Activated naive CD4-positive, alpha-beta T cell treated with anti-CD3 and anti-CD28 coated beads for 36 hours (primary cell): ENCODE measurements around the gene C14orf119. TPM values are rescaled to one million over a fixed set of nuclear protein-coding genes. Genes with fewer than 3 reads are reported as not detected.

Experiments
- CTCF ChIA-PET: fragments of 350-600 bp; sonication (Branson Sonifier 250); formaldehyde crosslinking; loops from one replicate; lab custom pipeline; 2021; ENCODE audit warnings: antibody characterized with exemption; lab: Charles Lee
- DNase-seq: peaks from one replicate; pipeline ENCODE4 v3.0.0-alpha.2; 2020
- H3K27ac Mint-ChIP-seq: one replicate; pipeline ENCODE4 v1.8.0; 2021; ENCODE audit warnings: mild to moderate bottlenecking, mixed read lengths
- H3K27me3 Mint-ChIP-seq: one replicate; pipeline ENCODE4 v1.8.0; 2021; ENCODE audit warnings: low read depth, mixed read lengths
- H3K36me3 Mint-ChIP-seq: one replicate; pipeline ENCODE4 v1.8.0; 2021; ENCODE audit warnings: low read depth, mixed read lengths
- H3K4me1 Mint-ChIP-seq: one replicate; pipeline ENCODE4 v1.8.0; 2021; ENCODE audit warnings: low read depth, mixed read lengths
- H3K4me3 Mint-ChIP-seq: one replicate; pipeline ENCODE4 v1.8.0; 2021; ENCODE audit warnings: mild to moderate bottlenecking, moderate library complexity, mixed read lengths
- H3K9me3 Mint-ChIP-seq: one replicate; pipeline ENCODE4 v1.8.0; 2021; ENCODE audit warnings: mixed read lengths
- intact Hi-C: fragments of 100-400 bp; cut with micrococcal nuclease; formaldehyde crosslinking; loops from one replicate; pipeline ENCODE4 v1.15.1; 2023
- total RNA-seq, 2 experiments: library from RNA; stranded (reverse); gene quantifications; one replicate each; pipeline ENCODE4 v1.2.3, GENCODE V29; 2021

Gene C14orf119
- total RNA-seq, 2 experiments from 2014 or later, result 39.8 to 44.2 TPM

DNA sequence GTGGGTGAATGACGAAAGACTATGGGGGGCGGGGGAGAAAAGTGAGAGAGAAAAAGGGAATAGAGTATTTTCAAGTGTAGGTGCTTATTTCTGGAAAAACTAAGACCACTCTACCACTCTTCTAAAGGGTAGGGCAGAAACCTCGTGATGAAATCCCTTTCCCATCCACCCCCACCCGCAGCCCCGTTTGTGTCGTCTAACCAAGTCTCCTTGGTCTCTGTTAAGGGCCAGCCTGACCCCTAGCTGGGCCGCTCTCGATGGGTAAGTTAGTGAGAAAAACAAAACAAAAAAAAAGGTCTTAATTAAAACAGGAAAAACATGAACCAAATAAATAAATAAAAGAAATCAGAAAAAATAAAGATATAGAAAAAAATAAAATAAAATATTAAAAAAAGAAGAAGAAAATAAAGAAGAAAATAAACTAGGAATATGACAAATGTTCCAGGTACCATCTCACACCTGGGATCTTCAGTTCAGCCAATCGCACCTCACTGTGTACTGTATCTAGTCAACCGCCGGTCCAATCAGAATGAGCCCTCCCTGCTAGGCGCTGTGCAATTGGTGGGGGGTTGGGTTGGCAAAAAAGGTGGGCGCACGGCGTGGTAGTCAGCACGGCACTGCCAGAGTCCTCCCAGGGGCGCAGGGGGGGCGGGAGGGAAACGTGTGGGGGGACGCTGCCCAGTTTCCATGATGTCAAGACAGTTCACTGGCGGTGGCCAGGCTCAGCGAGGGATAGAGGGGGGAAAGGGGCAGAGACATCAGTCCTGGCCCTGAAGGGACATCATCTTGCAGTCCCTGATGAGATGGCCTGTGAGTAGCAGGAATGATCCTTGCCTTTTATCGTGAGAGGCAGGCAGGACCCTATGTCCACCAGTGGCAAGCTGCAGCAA, 28.2 kb upstream of the C14orf119 start:
- intact Hi-C loops, result no loop called here
- H3K27me3 Mint-ChIP-seq, result no peaks in the 10 kb centered on the region
- no peak for DNase-seq
- CTCF ChIA-PET, result interaction anchor here (0.6 to 21.5 kb wide), 8 partner anchors 10 to 95 kb away, joined by 3 to 713 read pairs (median 28); partner anchors contain the start of genes AJUBA and CEBPE
- H3K36me3 Mint-ChIP-seq, result peaks cover 40% of the 10 kb centered on the region
- H3K27ac Mint-ChIP-seq, result no peak overlapping the region
- no peak overlapping the region for H3K4me3 Mint-ChIP-seq
- peaks cover 34% of the 10 kb centered on the region for H3K4me1 Mint-ChIP-seq
- H3K9me3 Mint-ChIP-seq, result no peaks in the 10 kb centered on the region

DNA sequence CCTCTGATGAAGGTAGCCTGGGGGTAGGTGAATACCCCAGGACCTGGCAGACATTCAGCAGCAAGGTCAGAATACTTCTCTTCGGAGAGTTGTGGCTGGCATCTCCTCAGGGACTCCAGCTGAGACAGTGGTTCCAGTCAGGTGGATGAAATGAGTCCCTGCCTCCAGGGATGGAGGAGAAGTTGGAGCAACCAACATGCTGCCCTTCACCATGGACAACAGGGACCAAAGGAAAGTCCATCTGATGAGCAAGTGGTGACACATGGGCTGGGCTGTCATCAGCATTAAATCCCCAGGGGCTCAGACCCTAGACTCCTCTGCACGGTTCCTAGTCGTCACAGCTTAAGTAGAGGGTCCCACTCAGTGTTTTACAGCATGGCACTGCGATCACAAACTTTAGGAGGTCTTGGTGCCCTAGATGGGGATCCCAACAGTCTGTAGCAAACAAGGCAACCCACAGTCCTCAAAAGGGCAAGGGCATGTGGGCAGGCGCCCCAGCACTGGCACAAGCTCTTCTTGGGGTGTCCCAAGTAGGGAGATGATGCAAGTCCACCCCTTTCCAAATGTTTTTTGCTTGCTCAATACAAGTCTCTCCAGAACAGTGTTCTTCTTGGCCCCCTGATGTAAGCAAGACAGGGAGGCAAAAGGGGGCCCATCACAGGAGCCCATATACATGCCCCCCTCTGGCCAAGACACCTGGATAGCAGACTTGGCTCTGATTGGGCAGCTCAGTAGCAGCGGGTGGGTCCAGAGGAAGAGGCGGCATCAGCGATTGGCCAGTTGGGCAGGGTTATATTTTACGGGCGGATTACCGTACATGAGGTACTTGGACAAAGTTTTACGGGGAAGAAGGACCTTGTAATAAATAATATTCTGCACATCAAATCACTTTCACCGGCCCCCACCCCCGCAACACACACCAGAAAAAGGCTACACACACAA, 27.2 kb upstream of the C14orf119 start:
- H3K36me3 Mint-ChIP-seq, result peaks cover 41% of the 10 kb centered on the region
- H3K27me3 Mint-ChIP-seq, result no peaks in the 10 kb centered on the region
- no peak overlapping the region for H3K27ac Mint-ChIP-seq
- CTCF ChIA-PET, result interaction anchor here (0.7 to 2.9 kb wide), 65 partner anchors 8 to 471 kb away, joined by 3 to 47 read pairs (median 5); partner anchors contain the start of genes ACIN1, AJUBA, C14orf119 and CDH24
- no peak overlapping the region for H3K4me3 Mint-ChIP-seq
- no peaks in the 10 kb centered on the region for H3K9me3 Mint-ChIP-seq
- intact Hi-C loops, result no loop called here
- DNase-seq, result no peak
- peaks cover 41% of the 10 kb centered on the region for H3K4me1 Mint-ChIP-seq

DNA sequence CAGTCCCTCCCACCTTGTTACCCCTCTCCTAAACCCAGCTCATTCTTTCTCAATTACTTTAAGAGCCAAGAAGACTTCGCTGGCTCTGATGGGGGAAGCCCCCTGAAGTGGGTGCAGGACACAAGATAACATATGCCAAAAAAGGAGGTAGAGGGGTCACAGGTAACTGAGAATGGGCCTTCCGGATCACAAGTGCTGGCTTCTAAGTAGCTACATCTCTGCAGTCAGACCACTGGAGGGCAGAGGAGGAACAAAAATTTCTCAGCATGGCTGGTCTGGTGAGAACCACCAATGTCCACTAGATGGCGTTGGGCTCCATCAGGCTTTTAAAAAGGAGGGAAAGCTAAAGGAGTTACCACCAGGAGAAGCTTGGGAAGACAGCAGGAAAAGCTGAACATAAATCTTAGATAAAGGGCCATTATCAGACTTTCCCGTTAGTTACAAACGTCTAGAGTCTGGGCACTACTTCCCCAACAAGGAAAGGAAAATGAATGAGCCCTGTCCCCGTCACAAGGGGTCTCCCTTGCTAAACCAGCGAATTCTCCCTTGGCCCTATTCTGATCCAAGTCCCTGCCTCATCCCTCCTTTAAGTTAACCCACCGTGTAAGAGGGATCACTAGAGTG, 26.4 kb upstream of the C14orf119 start:
- H3K4me1 Mint-ChIP-seq, result peaks cover 41% of the 10 kb centered on the region

DNA sequence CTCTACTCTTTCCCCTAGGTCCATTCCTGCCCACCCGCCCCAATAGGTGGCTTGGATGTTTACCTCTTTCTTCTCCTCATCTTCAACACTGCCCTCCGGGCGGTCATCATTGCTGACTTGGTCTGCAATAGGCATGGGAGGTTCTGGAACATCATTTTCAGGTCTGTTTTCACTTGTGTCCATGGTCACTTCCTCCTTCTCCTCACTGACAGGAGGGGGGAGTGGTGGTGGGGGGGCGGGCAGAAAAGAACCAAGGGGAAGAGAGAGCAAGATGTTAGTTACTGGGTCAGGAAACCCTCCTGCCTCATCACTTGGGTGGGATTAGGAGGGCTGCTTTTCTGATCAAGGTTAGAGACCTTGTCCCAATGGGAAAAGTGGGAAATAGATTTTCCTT, 25.9 kb upstream of the C14orf119 start:
- H3K9me3 Mint-ChIP-seq, result no peaks in the 10 kb centered on the region
- no peak overlapping the region for H3K27ac Mint-ChIP-seq
- no peaks in the 10 kb centered on the region for H3K27me3 Mint-ChIP-seq
- intact Hi-C loops, result loop anchor here (1.0 kb wide), 3 partner anchors 40 to 311 kb away; no protein-coding TSS in a partner anchor
- CTCF ChIA-PET, result interaction anchor here (0.6 to 2.9 kb wide), 49 partner anchors 8 to 297 kb away, joined by 3 to 47 read pairs (median 6); partner anchors contain the start of genes ACIN1, AJUBA, C14orf119 and CDH24
- H3K4me3 Mint-ChIP-seq, result no peak overlapping the region
- peaks cover 41% of the 10 kb centered on the region for H3K4me1 Mint-ChIP-seq
- peaks cover 31% of the 10 kb centered on the region for H3K36me3 Mint-ChIP-seq
- DNase-seq, result no peak

More for the DNA sequence above, 26.4 kb upstream of the C14orf119 start:
- Mint-ChIP-seq H3K27ac (peak overlapping the region; percentile 30), H3K27me3 (no peaks in the 10 kb centered on the region), H3K4me3 (peak overlapping the region; percentile 15), H3K36me3 (peaks cover 36% of the 10 kb centered on the region), H3K9me3 (no peaks in the 10 kb centered on the region)
- intact Hi-C loops, result loop anchor here (1.0 kb wide), 3 partner anchors 40 to 311 kb away; no protein-coding TSS in a partner anchor
- DNase-seq, result peak; percentile 88
- CTCF ChIA-PET, result interaction anchor here (0.6 to 2.9 kb wide), 66 partner anchors 8 to 470 kb away, joined by 3 to 47 read pairs (median 5); partner anchors contain the start of genes ACIN1, AJUBA, C14orf119 and CDH24

DNA sequence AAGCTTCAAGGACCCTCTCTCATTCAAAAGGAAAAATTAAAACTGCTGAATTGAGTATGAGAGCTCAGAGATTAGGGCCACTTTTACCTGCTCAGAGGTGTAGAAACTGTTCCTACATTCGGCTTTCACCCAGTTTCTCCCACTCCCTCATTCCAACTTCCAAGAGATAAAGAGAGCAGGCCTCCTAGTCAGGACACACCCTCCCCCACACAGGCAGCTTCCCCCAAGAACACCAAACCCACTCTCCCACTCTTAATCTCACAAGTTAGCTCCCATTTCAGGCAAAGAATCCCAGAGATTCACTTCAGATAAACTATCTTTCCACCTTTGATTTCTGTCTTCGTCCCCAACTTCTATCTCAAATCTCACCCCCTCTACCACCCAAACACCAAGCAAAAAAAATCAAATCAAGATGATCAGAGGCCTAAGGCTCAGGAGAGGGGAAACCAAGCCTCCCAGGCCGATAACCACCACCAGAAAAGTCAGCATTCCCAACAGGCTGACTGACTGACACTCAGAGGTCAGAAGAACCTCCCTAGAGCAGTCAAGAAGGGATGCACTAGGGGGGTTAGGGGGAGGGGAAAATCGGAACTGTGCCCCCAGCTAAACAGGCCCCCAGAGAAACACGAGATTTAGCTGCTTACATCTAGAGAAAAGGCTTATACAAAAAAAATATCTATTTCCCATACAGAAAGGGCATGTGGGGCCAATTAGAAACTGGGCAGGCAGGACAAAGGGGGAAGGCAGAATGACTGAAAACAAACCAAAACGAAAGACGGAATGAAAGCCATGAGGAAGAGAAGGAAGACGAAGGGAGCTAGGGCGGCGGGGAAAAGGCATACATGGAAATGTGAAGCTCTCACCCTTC, 24.8 kb upstream of the C14orf119 start:
- Mint-ChIP-seq H3K9me3 (no peaks in the 10 kb centered on the region), H3K4me3 (peak overlapping the region; percentile 96), H3K27me3 (no peaks in the 10 kb centered on the region), H3K4me1 (peaks cover 41% of the 10 kb centered on the region), H3K27ac (peak overlapping the region; percentile 90), H3K36me3 (peaks cover 31% of the 10 kb centered on the region)
- intact Hi-C loops, result loop anchor here (1.0 to 5.0 kb wide), 7 partner anchors 25 to 251 kb away; partner anchors contain the start of genes ACIN1, C14orf119, HOMEZ and PABPN1
- no peak for DNase-seq
- CTCF ChIA-PET, result interaction anchor here (0.7 to 3.6 kb wide), 20 partner anchors 12 to 150 kb away, joined by 3 to 16 read pairs (median 5); partner anchors contain the start of genes ACIN1, AJUBA, C14orf119 and CDH24

DNA sequence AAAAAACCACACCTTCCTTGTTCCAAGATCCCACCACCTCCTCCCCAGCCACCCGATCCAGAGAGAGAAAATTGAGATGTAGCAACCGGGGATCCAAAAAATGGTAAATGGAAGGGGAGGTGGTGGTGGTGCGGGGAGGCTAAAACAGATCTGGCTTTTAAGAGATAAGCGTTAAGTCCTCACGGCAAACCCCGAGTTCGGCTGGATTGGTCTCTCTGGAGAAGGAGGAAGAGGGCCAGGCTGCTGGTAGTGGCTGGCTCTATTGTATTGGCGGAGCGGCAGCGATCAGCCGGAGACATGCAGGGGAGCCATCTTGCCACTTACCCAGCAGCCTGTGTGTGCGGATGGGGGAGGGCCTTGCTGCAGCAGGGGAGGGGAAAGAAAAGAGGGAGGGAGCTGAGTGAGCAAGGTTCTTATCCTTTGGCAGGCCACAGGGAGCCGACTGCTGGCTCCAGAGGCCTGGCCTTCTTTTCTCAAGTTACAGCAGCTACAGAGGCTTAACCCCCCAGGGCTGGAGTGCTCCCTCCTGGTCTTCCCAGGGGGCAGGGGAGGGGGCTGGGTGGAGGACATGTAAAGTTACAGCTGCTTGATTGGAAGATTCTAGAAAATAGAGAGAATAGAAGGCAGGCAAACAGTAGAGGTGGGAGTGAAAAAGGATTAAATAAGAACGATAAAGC, 23.9 kb upstream of the C14orf119 start:
- Mint-ChIP-seq H3K27me3 (no peaks in the 10 kb centered on the region), H3K4me3 (peak overlapping the region; percentile 96), H3K4me1 (peaks cover 36% of the 10 kb centered on the region), H3K36me3 (peaks cover 31% of the 10 kb centered on the region), H3K9me3 (no peaks in the 10 kb centered on the region), H3K27ac (peak overlapping the region; percentile 90)
- intact Hi-C loops, result loop anchor here (1.0 to 5.0 kb wide), 7 partner anchors 24 to 250 kb away; partner anchors contain the start of genes ACIN1, C14orf119, HOMEZ and PABPN1
- DNase-seq, result peak; percentile 90
- CTCF ChIA-PET, result interaction anchor here (0.7 to 3.6 kb wide), 19 partner anchors 11 to 250 kb away, joined by 3 to 16 read pairs (median 6); partner anchors contain the start of genes ACIN1, AJUBA, C14orf119 and CDH24

DNA sequence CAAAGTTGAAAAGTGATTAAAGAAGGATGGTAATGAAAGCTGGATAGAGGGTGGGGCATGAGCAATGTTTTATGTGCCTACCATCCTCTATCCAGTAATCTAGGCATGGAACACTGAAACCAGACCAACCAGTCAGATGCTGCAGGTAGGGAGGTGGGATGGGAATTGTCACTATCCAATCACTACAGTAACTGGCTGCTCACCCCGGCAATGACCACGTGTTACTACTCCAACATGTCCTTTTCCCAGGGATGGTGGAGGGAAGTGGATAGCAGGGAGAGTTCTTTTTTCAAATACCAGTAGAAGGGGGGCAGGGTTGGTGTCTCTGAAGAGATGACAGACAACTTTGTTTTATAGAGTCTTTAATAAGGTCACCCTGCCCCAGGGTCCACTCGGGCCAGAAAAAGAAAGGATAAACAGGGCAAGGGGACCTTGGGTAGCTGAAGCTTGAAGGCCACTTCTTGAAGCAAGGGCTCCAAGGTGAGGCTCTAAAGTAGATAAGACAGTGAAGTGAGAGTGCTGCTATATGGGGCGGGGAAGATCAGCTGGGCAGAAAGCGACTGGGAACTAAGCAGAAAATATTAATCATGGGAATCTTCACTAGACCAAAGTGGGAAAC, 23.3 kb upstream of the C14orf119 start:
- Mint-ChIP-seq H3K4me3 (peak overlapping the region; percentile 96), H3K27ac (peak overlapping the region; percentile 90), H3K9me3 (no peaks in the 10 kb centered on the region), H3K36me3 (peaks cover 29% of the 10 kb centered on the region), H3K27me3 (no peaks in the 10 kb centered on the region), H3K4me1 (peaks cover 36% of the 10 kb centered on the region)
- CTCF ChIA-PET, result interaction anchor here (0.7 to 3.6 kb wide), 14 partner anchors 9 to 249 kb away, joined by 3 to 16 read pairs (median 7); partner anchors contain the start of genes ACIN1, AJUBA, C14orf119 and CDH24
- intact Hi-C loops, result loop anchor here (1.0 to 5.0 kb wide), 7 partner anchors 23 to 249 kb away; partner anchors contain the start of genes ACIN1, C14orf119, HOMEZ and PABPN1
- DNase-seq, result no peak

DNA sequence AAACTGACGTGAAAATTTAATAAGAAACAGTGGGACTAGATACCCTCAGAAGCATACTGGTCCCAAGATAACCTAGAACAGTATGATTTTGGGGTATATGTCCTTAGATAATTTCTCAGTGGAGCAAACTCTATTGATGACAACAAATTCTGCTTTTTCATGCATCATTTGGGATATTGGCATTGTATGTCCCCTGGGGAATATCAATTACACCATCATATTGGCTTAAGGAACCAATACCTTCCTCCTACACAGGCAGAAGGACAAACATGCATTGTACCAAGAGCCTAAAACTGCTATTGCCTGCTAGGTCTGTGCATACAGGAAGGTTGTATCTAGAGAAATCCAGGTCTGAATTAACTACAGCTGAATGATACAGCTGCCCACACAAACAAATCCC, 20.4 kb upstream of the C14orf119 start:
- CTCF ChIA-PET, result interaction anchor here (0.7 to 1.6 kb wide), 3 partner anchors 17 to 112 kb away, joined by 3 to 4 read pairs (median 3); partner anchors contain the start of genes ACIN1 and C14orf119

DNA sequence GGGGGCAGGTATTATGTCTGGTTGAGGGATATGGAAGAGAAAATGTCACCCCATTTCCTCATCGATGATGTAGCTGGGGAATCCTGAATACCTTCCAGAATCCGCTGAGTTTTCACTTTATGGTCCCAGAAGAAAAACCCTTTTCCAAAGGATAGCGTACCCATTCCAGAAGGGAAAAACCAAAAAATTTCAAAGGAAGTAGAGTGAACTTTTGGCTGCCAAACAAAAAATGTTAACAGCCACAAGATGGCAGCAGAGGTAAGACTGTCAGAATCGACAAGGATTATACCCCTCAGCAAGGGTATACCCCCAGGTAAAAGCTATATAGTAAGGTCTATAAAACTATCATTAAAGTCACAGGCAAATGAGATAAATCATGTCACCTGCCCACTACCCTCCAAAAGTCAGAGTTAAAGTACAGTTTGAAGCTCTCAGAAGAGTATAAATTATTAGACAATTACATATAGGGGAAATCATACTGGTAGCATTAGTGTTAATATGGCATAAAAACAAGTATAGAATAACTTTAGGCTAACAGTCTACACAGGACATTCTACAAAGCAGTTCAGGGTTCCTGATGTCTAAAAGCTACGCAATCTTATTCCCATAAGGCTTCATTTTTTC, 18.4 kb upstream of the C14orf119 start:
- CTCF ChIA-PET, result interaction anchor here (0.5 to 3.7 kb wide), 33 partner anchors 8 to 1037 kb away, joined by 3 to 45 read pairs (median 4); partner anchors contain the start of genes ACIN1, BCL2L2, C14orf119 and CDH24
- peak; percentile 37 for DNase-seq
- Mint-ChIP-seq H3K27me3 (no peaks in the 10 kb centered on the region), H3K4me3 (no peak overlapping the region), H3K36me3 (peaks cover 38% of the 10 kb centered on the region), H3K27ac (no peak overlapping the region), H3K9me3 (no peaks in the 10 kb centered on the region), H3K4me1 (peaks cover 9% of the 10 kb centered on the region)
- intact Hi-C loops, result loop anchor here (1.0 kb wide), 1 partner anchor 32 kb away; no protein-coding TSS in a partner anchor

More for the DNA sequence above, 20.4 kb upstream of the C14orf119 start:
- Mint-ChIP-seq H3K4me3 (no peak overlapping the region), H3K27ac (no peak overlapping the region), H3K9me3 (no peaks in the 10 kb centered on the region), H3K36me3 (peaks cover 36% of the 10 kb centered on the region), H3K4me1 (peaks cover 22% of the 10 kb centered on the region), H3K27me3 (no peaks in the 10 kb centered on the region)
- intact Hi-C loops, result loop anchor here (5.0 kb wide), 1 partner anchor 212 kb away; the partner anchor contains the start of gene HOMEZ
- no peak for DNase-seq
